Measurements from ENCODE around the gene RUSC1. TPM values are rescaled to one million over a fixed set of nuclear protein-coding genes. Genes with fewer than 3 reads are reported as not detected.

RUSC1 gene
- total RNA-seq, 6 donors from 2014 or later: 21.4 to 41.9 (median 31.2) TPM

GRCh38 chr1:155282488-155283091 lies 38.1 kb upstream of the RUSC1 start:
- TF ChIP-seq POLR2A (IDR thresholded peaks at IDR 0.05): no peak
- no peak for TF ChIP-seq CTCF (IDR thresholded peaks at IDR 0.05)
- TF ChIP-seq EP300 (IDR thresholded peaks at IDR 0.05): no peak
- no peak for TF ChIP-seq POLR2AphosphoS5 (IDR thresholded peaks at IDR 0.05)
- Histone ChIP-seq H3K4me1 (peaks cover 9 to 13% (median 11%) of the 10 kb centered on the region in 4 donors), H3K4me3 (no peak overlapping the region), H3K27ac (no peak overlapping the region), H3K27me3 (no peaks in the 10 kb centered on the region), H3K9me3 (no peaks in the 10 kb centered on the region), H3K36me3 (no peaks in the 10 kb centered on the region)
- 91 to 97% methylated on average over 28 to 29 of the region's 29 CpGs for WGBS, 2 donors
- no peak for ATAC-seq (ENCODE audit: low FRiP score in 2 of 2)
- peak in 1 of 2 donors; percentile 67 for DNase-seq

GRCh38 chr1:155284476-155284875 lies 36.2 kb upstream of the RUSC1 start:
- H3K27ac ChIP-seq: no peak overlapping the region
- no peaks in the 10 kb centered on the region for H3K36me3 ChIP-seq
- H3K4me1 ChIP-seq: no peaks in the 10 kb centered on the region
- peak in 1 of 2 donors; percentile 24 for DNase-seq
- ATAC-seq (ENCODE audit: low FRiP score in 2 of 2): peak in 1 of 2 donors; percentile 6
- H3K27me3 ChIP-seq: no peaks in the 10 kb centered on the region
- H3K4me3 ChIP-seq: no peak overlapping the region
- WGBS, 2 donors: 97 to 98% methylated on average over 12 of the region's 12 CpGs
- no peak for TF ChIP-seq POLR2A (IDR thresholded peaks at IDR 0.05)
- no peak for TF ChIP-seq POLR2AphosphoS5 (IDR thresholded peaks at IDR 0.05)
- no peak for TF ChIP-seq CTCF (IDR thresholded peaks at IDR 0.05)
- no peak for TF ChIP-seq EP300 (IDR thresholded peaks at IDR 0.05)
- H3K9me3 ChIP-seq: no peaks in the 10 kb centered on the region

GRCh38 chr1:155285063-155285462 lies 35.6 kb upstream of the RUSC1 start:
- Histone ChIP-seq H3K4me1 (no peaks in the 10 kb centered on the region), H3K36me3 (no peaks in the 10 kb centered on the region), H3K27ac (no peak overlapping the region), H3K4me3 (no peak overlapping the region), H3K9me3 (no peaks in the 10 kb centered on the region), H3K27me3 (no peaks in the 10 kb centered on the region)
- ATAC-seq (ENCODE audit: low FRiP score in 2 of 2): no peak
- no peak for TF ChIP-seq POLR2AphosphoS5 (IDR thresholded peaks at IDR 0.05)
- TF ChIP-seq CTCF (IDR thresholded peaks at IDR 0.05): no peak
- no peak for TF ChIP-seq EP300 (IDR thresholded peaks at IDR 0.05)
- TF ChIP-seq POLR2A (IDR thresholded peaks at IDR 0.05): no peak
- 90 to 96% methylated on average over 14 of the region's 14 CpGs for WGBS, 2 donors
- peak in 1 of 2 donors; percentile 50 for DNase-seq

- ATAC-seq (ENCODE audit: low FRiP score in 2 of 2) (no peak), DNase-seq (peak in 1 of 2 donors; percentile 76)
- H3K27me3 ChIP-seq: no peaks in the 10 kb centered on the region
- no peaks in the 10 kb centered on the region for H3K9me3 ChIP-seq
- H3K27ac ChIP-seq: no peak overlapping the region
- 87 to 91% methylated on average over 8 to 18 of the region's 18 CpGs for WGBS, 2 donors
- TF ChIP-seq CTCF (IDR thresholded peaks at IDR 0.05): no peak
- no peak for TF ChIP-seq EP300 (IDR thresholded peaks at IDR 0.05)
- TF ChIP-seq POLR2A (IDR thresholded peaks at IDR 0.05): no peak
- TF ChIP-seq POLR2AphosphoS5 (IDR thresholded peaks at IDR 0.05): no peak
- H3K4me3 ChIP-seq: no peak overlapping the region
- no peaks in the 10 kb centered on the region for H3K4me1 ChIP-seq
- H3K36me3 ChIP-seq: no peaks in the 10 kb centered on the region
These were observed 35.1 kb upstream of the RUSC1 start for GRCh38 chr1:155285631-155286044.

- 100% methylated on average over 2 of the region's 2 CpGs for WGBS, 2 donors
- no peaks in the 10 kb centered on the region for H3K27me3 ChIP-seq
- ATAC-seq (ENCODE audit: low FRiP score in 2 of 2): no peak
These were observed 34.1 kb upstream of the RUSC1 start for GRCh38 chr1:155286544-155286943.

More at GRCh38 chr1:155286544-155286943, 34.1 kb upstream of the RUSC1 start:
- no peaks in the 10 kb centered on the region for H3K36me3 ChIP-seq
- no peaks in the 10 kb centered on the region for H3K4me1 ChIP-seq
- no peaks in the 10 kb centered on the region for H3K9me3 ChIP-seq
- H3K4me3 ChIP-seq: no peak overlapping the region
- no peak overlapping the region for H3K27ac ChIP-seq
- DNase-seq: no peak
- TF ChIP-seq POLR2A (IDR thresholded peaks at IDR 0.05) (no peak), EP300 (IDR thresholded peaks at IDR 0.05) (no peak), POLR2AphosphoS5 (IDR thresholded peaks at IDR 0.05) (no peak), CTCF (IDR thresholded peaks at IDR 0.05) (no peak)
